ENCODE data around the gene PPM1F. TPM values are rescaled to one million over a fixed set of nuclear protein-coding genes. Genes with fewer than 3 reads are reported as not detected.

PPM1F gene
- total RNA-seq, 1 experiment from 2014 or later = 21.1 TPM

- no peak overlapping the region for H4K5ac ChIP-seq (ENCODE audit: insufficient read length, low read depth, low read length)
- no peaks in the 10 kb centered on the region for H3K36me3 Mint-ChIP-seq (ENCODE audit: insufficient read depth in 1 of 3, low read depth in 3 of 3)
- H4K20me1 ChIP-seq (ENCODE audit: control insufficient read depth, insufficient read depth, insufficient read length) = no peaks in the 10 kb centered on the region
- H2BK15ac ChIP-seq (ENCODE audit: low read depth, low read length) = no peak overlapping the region
- no peaks in the 10 kb centered on the region for H3K23me2 ChIP-seq (ENCODE audit: insufficient read length, low read depth, low read length, poor library complexity, severe bottlenecking)
- H2BK120ac ChIP-seq (ENCODE audit: low read depth, low read length, poor library complexity, severe bottlenecking) = no peak overlapping the region
- TF ChIP-seq, protein P1, sequence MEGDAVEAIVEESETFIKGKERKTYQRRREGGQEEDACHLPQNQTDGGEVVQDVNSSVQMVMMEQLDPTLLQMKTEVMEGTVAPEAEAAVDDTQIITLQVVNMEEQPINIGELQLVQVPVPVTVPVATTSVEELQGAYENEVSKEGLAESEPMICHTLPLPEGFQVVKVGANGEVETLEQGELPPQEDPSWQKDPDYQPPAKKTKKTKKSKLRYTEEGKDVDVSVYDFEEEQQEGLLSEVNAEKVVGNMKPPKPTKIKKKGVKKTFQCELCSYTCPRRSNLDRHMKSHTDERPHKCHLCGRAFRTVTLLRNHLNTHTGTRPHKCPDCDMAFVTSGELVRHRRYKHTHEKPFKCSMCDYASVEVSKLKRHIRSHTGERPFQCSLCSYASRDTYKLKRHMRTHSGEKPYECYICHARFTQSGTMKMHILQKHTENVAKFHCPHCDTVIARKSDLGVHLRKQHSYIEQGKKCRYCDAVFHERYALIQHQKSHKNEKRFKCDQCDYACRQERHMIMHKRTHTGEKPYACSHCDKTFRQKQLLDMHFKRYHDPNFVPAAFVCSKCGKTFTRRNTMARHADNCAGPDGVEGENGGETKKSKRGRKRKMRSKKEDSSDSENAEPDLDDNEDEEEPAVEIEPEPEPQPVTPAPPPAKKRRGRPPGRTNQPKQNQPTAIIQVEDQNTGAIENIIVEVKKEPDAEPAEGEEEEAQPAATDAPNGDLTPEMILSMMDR (conservative IDR thresholded peaks at IDR 0.05) = no peak
- H2AFZ ChIP-seq (ENCODE audit: low read length) = no peak overlapping the region
- no peaks in the 10 kb centered on the region for H3K4me1 ChIP-seq (ENCODE audit: insufficient read depth, low read length)
- no peaks in the 10 kb centered on the region for H3K79me2 ChIP-seq (ENCODE audit: insufficient read depth, low read length)
- no peak overlapping the region for H2BK20ac ChIP-seq (ENCODE audit: low read depth, low read length, poor library complexity, severe bottlenecking)
- H3K9me3 ChIP-seq (ENCODE audit: control insufficient read depth, low read depth, low read length) = no peaks in the 10 kb centered on the region
- H2BK12ac ChIP-seq (ENCODE audit: insufficient read length, low read depth, low read length) = no peak overlapping the region
- H4K91ac ChIP-seq (ENCODE audit: insufficient read length, low read depth, low read length) = no peak overlapping the region
- H3K4me3 Mint-ChIP-seq = no peak overlapping the region
- H3K27ac ChIP-seq (ENCODE audit: insufficient read length, low read depth, low read length) = no peak overlapping the region
- H3K79me1 ChIP-seq (ENCODE audit: insufficient read depth, low read depth, low read length, poor library complexity, severe bottlenecking) = no peaks in the 10 kb centered on the region
- H3K18ac ChIP-seq (ENCODE audit: insufficient read length, low read depth, low read length) = no peak overlapping the region
- H3K4ac ChIP-seq (ENCODE audit: low read depth, low read length) = no peak overlapping the region
- H2BK5ac ChIP-seq (ENCODE audit: insufficient read length, low read length) = no peak overlapping the region
- peaks cover 11% of the 10 kb centered on the region for H3K27me3 Mint-ChIP-seq (ENCODE audit: low read depth)
- DNase-seq = no peak
- no CpG with 5 or more reads among the region's 1 CpG for WGBS (ENCODE audit: extremely low coverage, insufficient read length, low lambda C conversion rate)
- no peaks in the 10 kb centered on the region for H3K9me3 Mint-ChIP-seq
- H3K27ac Mint-ChIP-seq = no peak overlapping the region
- no peak overlapping the region for H2AK5ac ChIP-seq (ENCODE audit: insufficient read length, low read length)
- H3K4me2 ChIP-seq (ENCODE audit: insufficient read depth, insufficient read length, low read length) = no peak overlapping the region
- H3T11ph ChIP-seq (ENCODE audit: low read length) = no peak overlapping the region
- H3K56ac ChIP-seq (ENCODE audit: insufficient read length, low read depth, low read length) = no peak overlapping the region
- no peaks in the 10 kb centered on the region for H3K4me1 Mint-ChIP-seq
- no peak overlapping the region for H4K8ac ChIP-seq (replicated peaks; ENCODE audit: insufficient read length, low read depth, low read length)
- H3K23ac ChIP-seq (ENCODE audit: insufficient read length, low read depth, low read length) = no peak overlapping the region
- H3K9ac ChIP-seq (ENCODE audit: extremely low read depth, insufficient read length, low read length) = no peak overlapping the region
- H3K27me3 ChIP-seq (ENCODE audit: insufficient read depth, low read length) = no peaks in the 10 kb centered on the region
- H3K14ac ChIP-seq (ENCODE audit: insufficient read depth, low read length) = no peak overlapping the region
Observed at GRCh38 chr22:21898354-21898896, 54.2 kb downstream of the PPM1F start.

Measured in H9 (cell line).